Measurements from ENCODE around the gene RIMBP2.

The RIMBP2 gene

DNA sequence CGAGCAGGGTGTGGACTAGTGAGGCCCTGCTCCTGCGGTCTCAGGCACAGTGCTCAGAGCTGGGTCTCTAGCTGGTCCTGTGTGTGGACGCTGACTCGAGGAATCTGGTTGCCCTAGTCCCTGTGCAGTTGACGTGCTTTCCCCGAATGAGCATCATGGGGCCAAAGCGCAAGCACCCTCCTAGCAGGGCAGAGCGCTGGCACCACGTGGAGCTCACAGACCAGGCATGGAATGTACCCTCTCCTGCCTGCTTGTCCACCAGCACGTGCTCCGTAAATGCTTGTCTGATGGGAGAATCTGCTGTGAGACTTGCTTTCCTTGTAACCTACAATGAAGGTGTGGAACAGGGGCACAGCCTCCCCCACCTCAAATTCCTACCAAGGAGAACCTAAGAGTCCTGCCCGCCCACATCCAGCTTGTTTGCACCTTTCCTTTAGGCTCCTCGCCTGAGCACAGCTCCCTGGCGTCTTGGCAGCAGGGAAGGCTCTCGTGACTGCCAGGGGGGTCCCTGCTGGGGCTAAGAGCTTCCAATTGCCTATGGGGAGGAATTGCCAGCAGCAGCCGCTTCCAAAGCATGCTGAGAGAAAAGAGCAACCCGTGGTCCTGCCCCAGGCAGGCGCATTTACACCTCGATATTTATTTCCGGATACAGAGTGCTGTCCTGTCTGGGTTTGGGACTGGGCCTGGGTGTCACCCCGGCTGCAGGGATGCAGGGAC lies 253.4 kb downstream of the RIMBP2 start:
- no peak overlapping the region for H3K27ac ChIP-seq
- no peak for DNase-seq (ENCODE audit: low read depth, low spot score)

DNA sequence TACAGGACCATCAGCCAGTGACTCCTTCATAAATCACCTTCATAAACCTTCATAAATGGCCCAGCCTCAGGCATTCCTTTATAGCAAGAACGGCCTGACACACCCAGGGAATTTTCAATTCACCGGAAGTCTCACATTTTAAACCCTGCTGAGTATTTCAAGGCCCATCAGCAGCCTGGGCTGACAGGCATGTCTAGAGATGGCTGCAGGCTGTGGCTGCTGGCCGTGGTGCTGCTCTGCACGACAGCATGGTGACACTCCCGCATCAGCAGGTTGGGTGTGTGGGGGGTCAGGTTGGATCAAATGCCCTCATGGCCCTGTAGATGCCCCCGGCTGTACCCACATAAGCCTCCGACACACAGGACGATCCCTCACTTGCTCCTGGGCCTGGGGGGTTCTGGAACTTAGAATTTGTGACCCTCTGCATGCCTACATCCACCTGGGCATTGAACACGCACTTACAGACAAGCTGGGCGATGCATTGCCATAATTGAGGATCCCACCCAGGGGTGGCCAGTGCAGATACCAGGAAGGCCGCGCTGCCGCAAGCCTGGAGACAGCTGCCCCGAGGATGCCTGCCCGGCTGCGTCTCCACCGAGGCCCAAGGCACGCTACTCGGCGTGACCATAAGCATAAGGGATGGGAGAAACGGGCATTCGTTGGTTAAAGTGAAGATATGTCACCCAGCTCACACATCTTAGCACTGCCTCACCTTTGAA lies 254.1 kb downstream of the RIMBP2 start:
- DNase-seq (ENCODE audit: low read depth, low spot score), result no peak
- no peak overlapping the region for H3K27ac ChIP-seq

DNA sequence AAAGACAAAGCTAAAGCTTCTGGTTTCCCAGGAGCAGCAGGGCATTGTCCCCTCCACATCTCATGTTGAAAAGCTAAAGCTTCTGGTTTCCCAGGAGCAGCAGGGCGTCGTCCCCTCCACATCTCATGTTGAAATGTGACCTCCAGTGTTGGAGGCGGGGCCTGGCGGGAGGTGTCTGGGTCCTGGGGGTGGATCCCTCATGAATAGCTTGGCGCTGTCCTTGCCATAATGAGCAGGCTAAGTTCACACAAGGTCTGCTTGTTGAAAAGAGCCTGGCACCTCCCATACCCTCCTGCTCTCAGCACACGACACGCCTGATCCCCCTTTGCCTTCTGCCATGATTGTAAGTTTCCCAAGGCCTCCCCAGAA lies 254.7 kb downstream of the RIMBP2 start:
- H3K27ac ChIP-seq, result no peak overlapping the region

DNA sequence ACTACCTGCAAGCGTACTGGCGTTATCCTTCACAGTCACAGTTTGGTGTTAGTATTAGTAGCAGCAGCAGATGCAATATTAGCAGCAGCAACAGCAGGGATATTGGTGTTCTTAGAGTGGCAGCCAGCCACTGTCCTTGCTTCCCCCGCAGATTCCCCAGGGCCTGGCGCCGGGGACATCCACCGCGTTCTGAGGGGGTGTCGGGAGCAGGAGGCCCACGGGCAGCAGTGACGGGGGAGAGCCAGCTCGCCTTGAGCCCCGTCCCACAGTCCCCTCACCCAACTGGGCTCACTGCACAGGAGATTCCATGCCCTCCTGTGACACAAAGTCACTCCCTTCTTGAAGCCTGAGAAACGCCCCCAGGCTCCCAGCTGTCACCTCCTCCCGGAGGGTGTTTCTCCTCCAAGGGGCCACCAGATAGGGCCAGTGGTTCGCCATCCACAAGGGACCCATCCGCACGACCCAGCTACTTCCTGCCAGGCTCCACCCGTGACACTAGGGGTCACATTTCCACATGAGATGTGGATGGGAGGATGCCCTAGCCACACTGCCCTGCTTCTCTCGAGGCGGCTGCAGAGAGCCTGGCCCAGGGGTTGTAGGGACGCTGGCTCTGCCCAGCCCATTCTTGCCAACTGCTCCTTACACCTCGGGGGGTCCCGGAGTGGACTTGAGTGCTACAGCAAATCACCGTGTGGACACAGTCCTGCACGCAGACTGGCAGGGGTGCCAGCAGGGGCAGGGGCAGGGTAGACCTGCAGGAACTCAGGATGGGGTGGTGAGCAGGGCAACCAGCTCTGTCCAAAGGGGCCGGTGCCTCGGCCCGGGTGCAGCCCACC lies 255.3 kb downstream of the RIMBP2 start:
- H3K27ac ChIP-seq, result no peak overlapping the region
- no peak for DNase-seq (ENCODE audit: low read depth, low spot score)

More for the DNA sequence above, 254.7 kb downstream of the RIMBP2 start:
- no peak for DNase-seq (ENCODE audit: low read depth, low spot score)

DNA sequence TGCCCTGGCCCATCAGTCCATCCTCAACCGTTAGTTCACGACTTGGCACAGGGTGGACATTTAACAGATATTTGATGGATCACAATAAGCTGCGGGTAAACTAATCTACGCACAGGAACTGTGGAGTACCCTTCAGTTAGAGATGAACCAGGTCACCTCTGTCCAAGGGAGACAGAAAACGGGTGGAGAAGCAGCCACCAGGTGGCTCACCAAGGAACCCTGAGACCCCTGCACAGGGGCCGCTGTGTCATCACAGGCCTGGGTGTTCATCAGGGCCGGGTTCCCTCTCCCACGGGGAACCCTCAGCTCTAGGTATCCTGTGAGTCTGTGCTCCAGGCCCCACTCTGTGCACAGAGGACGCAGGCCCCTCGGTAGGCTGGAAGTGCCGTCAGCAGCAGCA lies 256.2 kb downstream of the RIMBP2 start:
- DNase-seq (ENCODE audit: low read depth, low spot score), result no peak

DNA sequence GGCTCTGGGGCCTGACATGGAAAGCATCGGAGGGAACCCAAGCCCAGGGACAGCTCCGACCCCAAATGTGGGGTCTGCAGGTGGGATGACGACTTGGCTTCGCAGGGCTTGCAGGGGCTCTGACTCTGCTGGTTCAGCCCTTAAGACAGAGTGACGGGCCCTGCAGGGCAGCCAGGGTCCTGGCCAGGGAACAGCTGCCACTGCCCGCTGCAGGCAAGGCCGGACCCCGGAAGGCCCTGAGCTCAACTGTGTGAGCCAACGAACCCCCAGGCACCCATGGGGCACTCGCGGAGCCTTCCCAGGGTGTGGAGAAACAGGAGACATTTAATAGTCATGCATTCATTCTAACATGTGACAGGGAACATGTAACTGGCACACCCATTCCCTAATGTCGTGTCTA lies 257.8 kb downstream of the RIMBP2 start:
- H3K27ac ChIP-seq, result no peak overlapping the region
- DNase-seq (ENCODE audit: low read depth, low spot score), result no peak

More for the DNA sequence above, 256.2 kb downstream of the RIMBP2 start:
- no peak overlapping the region for H3K27ac ChIP-seq

DNA sequence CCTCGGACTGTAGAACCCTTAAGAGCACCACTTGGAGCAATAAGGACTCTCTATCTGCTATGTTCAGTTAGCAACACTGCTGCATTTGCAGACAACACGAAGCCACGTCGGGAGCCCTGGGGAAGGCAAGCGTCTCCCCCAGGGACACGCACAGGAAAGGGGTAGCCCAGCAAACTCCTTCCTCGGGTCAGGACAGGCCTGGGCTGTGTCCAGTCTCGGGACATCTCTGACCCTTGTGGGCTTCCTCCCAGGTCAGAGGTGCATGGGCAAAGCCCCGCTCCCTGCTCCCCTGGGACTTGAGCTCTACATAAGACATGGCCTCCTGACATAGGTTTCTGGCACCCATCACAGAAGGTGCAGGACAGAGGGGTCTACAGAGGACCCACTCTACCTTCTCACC lies 258.9 kb downstream of the RIMBP2 start:
- no peak overlapping the region for H3K27ac ChIP-seq
- no peak for DNase-seq (ENCODE audit: low read depth, low spot score)

DNA sequence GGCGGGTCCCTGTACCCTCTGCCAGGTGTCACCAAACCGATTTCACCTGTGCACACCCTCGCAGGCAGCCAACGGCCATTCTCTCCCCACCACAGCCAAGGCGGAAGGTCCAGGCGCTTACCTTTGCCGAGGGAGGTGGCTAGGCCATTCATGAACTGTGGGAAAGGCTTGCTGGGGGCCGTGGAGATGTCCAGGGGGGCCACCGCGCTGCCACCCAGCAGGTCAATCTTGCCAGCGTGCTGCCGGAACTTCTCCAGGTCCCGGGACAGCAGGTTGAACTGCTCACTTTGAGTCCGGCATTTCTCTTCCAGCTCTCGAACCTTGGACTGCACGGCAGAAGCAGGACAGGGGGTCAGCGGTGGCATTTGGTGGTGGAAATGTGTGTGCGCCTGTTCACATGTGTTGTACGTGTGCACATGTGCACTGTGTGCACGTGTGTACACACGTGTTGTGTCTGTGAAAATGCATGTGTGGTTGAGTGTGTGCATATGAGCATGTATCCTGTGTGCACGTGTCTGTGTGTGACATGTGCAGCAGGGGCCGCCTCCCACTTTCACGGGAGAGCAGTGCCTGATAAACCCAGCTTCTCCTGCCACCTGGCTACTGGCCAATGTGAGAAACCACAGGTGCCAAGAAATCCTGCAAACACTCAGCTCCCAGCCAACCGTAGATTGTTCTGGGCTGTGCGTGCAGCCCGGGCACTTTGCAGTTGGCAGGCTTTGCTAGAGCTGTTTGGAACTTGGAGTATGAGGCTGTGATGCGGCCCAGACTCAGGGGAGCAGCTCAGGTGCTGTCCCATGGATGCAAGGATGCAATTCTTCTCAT lies 259.5 kb downstream of the RIMBP2 start:
- no peak overlapping the region for H3K27ac ChIP-seq
- no peak for DNase-seq (ENCODE audit: low read depth, low spot score)

DNA sequence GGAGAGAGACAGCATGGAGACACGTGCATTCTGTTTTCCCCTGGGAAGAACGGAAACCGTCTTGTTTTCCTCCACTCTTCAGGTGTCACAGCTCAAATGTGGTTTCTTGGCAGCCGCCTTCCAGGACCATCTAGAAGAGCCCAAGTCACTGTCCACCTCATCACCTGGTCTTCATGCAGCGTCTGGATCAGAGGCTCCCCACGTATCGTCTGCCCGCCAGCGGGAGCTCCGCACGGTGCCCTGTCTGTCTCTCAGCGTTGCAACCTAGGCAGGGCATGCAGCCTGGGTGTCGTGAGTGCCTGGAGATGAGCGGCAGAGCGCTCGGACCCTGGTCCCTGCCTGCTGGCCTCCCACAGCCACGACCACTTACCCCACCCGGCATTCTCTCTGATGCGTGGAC lies 260.9 kb downstream of the RIMBP2 start:
- no peak for DNase-seq (ENCODE audit: low read depth, low spot score)
- H3K27ac ChIP-seq, result no peak overlapping the region

DNA sequence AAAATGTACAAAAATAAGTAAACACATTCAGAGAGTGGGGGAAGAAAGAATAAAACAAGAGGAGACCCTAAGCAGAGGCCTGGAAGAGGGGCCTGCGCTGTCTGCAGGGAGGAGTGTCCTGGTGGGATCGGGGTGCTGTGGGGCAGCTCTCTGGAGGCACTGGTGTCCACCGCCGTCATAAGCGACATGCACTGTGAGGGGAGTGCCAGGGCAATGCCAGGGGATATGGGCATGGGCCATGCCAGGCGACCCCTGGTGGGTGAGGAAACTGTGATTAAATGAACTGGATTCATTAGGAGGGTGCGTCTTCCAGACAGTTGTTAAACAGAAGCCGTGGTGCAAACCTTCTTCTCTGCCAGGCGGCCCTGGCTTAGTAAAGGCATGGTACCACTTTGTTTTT lies 261.8 kb downstream of the RIMBP2 start:
- DNase-seq (ENCODE audit: low read depth, low spot score), result no peak
- H3K27ac ChIP-seq, result no peak overlapping the region

DNA sequence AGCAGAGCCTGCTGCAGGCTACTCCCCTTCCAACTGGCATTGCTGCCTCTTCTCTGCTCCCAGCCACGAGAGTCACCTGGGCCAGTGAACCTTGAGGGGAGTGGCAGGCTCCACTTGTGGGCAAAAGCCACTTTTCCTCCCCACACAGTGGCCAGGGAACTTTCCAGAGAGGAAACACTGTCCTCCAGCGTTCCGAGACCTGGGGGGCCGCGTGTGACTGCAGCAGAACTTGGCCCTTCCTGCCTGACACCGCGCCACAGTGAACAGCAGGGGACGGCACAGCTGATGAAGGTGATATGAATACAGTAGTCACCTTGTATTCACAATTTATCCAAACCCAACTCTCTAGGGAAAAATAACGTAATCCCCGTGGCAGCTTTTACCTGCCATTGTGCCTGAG lies 263.6 kb downstream of the RIMBP2 start:
- H3K27ac ChIP-seq, result no peak overlapping the region
- no peak for DNase-seq (ENCODE audit: low read depth, low spot score)

DNA sequence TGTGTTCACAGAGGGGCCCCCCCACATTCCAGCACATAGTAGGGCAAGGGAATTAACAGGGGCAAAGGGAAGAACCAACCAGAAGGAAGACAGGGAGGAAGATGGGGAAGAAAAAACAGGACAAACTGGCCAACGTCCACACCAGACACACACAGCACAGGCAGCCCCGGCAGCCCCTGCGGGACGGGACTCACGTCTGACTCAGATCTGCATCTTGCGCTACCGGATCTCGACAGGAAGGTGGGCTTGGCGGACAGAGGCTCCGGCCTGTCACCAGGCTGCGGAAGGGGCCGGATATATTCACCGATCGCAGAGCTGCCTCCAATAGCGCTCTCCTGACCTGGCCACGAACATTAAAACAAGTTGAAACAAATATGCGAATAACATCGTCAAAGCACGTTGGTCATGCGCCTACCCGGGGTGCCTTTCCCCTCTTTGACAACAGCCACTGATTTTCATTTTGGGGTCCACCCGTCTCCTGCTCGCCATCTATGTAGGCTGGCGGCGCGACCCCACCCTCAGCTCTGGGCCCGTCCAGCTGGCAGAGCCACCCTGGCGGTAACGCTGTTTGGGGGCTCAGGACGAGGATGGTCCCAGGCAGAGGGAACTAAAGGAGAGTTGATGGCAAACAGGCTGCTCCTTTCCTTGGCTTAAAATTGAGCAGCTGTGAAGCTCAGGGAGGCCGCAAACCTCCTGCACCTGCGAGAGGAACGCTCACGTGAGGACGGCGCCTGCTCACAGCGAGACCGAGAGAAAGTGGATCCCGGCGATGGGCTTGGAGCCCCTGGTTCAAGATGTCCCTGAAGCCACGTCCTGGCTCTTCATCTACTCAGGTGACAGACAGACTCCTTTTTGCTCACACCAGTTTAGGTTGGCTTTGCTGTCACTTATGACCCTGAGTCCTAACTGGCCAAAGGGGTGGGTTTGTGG lies 264.8 kb downstream of the RIMBP2 start:
- DNase-seq (ENCODE audit: low read depth, low spot score), result no peak
- H3K27ac ChIP-seq, result no peak overlapping the region

DNA sequence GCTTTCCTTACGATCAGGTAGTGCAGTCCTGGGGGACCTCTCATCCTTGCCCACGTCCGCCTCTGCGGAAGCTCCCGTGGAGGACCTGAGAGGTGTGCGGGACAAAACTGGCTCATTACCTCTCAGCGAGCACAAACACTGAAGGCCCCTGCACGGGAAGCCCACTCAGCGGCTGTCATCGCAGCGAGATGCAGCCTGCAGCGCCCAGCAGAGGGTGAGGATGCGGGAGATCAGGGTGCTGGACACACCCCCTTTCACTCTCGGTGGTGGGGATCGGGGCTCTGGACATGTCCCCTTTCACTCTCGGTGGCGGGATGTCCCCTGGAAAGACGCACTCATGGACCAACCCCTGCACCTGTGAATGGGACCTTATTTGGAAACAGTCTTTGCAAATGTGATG lies 266.8 kb downstream of the RIMBP2 start:
- no peak for DNase-seq (ENCODE audit: low read depth, low spot score)
- no peak overlapping the region for H3K27ac ChIP-seq

DNA sequence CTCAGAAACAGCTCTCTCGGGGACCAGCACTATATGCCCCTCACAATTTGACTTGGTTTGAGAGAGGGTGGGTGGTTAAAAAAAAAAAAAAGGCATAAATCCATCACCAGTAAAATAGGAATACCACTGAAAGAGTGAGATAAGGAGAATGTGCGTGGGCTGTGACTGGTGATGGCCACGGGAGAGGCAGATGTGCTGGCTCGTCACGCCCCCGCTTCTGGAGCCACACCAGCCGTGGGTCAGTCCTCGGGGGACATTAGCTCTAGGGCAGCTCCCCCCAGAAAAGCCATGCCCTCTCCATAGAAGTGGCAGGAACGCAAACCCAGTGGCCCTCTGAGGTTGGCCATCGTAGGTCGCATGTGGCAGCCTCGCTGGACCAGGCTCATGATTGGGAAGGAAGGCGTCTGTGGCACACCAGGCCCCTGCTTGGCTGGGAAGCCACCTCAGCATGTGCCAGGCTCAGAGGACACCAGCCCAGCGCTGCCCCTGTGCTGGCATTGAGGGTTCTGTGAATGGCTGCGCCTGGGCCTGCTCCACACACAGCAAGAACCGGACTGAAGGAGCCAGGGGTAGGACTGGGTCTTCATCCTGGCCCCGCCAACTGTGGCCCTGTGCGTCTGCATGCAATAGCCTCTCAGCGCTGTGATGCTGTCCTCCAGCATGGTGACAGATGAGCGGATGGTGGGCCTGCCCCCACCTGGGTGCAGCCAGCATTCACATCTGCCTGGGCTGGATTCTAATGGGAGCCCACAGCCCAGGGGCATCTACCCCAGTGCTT lies 267.9 kb downstream of the RIMBP2 start:
- no peak overlapping the region for H3K27ac ChIP-seq
- DNase-seq (ENCODE audit: low read depth, low spot score), result no peak

DNA sequence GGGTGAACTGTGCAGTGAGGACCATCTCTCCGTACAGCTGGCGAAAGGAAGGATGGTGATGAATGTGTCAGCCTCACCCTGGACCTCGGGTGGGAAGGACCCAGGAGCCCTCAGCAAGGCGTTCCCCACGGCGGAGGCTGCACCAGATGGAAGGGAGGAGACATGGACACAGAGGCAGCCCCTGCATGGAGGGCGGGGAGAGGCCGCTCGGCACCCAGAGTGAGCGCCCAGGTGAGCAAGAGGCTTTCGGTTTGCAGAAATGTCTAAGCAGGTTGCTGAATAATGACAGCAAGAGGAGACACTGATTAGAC lies 268.5 kb downstream of the RIMBP2 start:
- no peak overlapping the region for H3K27ac ChIP-seq
- DNase-seq (ENCODE audit: low read depth, low spot score), result no peak

DNA sequence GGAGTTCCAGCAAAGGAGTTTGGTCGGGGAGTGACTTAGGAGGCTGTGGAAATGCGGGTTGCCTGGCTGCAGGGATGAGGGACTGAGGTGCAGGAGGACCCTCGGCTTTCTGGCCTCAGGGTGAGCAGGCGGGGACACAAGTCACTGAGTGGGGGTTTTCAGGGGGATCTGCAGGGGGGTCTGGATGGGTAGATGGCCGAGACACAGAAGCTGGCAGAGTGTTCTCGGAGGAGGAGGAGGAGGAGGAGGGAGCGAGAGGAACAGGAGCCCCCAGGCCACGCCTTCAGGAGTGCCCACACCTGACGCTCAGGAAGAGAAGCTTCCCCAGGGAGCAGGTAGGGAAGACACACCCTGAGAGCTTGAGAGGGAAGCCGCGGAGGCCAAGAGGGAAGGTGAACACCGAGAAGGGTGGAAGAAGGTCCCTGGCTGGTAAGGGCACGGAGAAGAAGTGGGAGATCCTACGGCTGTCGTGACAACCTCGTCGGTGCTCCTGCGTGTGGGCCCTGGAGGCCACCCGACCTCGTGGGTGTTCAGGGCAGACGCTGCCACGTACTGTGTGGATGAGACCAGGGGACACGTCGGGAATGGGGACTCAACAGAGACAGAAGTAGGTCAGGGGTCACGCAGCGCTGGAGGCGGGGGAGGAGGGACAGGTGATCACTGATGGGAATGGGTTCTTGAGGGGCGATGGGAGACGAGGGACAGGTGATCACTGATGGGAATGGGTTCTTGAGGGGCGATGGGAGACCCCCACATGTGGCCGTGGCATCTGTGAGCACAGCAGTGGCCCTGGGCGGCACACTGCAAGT lies 269.0 kb downstream of the RIMBP2 start:
- no peak for DNase-seq (ENCODE audit: low read depth, low spot score)
- no peak overlapping the region for H3K27ac ChIP-seq

DNA sequence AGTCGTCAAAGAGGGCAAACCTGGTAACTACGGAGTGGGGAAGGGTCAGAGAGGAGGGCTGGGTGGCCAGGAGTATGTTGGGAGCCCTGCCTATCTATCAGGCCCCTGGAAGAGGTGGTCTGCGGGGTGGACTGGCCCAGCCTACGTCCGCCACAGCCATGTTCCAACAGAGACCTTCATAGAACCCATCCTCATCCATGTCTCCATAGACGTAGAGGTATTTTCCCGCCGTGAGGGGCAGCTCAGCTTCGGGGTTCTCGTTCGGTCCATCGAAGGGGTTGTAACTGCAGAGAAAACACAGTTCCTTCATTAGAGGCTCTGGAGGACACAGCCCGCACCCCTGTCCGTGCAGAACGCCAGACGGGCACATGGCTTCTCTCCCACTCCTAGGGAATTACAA lies 271.1 kb downstream of the RIMBP2 start:
- no peak overlapping the region for H3K27ac ChIP-seq
- DNase-seq (ENCODE audit: low read depth, low spot score), result no peak

DNA sequence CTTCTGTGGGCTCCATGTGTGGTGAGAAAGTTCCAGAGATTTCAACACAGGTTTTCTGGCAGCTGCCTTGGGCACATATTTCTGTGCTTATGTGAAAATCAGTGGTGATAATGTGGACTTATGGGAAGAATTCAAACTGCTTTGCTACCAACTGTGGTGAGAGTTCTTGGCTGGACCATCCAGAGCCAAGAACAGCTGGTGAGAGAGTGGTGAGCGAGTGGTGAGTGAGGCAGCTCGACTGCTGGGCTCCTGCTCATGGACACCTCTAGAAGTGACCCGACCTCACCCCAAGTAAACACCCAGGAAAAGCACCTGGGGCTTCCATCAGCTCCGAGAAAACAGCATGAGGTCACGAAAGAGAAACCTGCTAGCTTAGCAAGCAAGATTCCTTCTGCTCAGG lies 272.0 kb downstream of the RIMBP2 start:
- no peak for DNase-seq (ENCODE audit: low read depth, low spot score)
- no peak overlapping the region for H3K27ac ChIP-seq

Data from epithelial cell of prostate (primary cell).